Memory B cell (primary cell): ENCODE measurements around the gene XRCC3.
A peak's percentile ranks its signal among the peaks of the same experiment; 100 is the strongest.

Experiments
- ATAC-seq: fragments of 150-1000 bp; cut with Tn5 transposase; 2 replicates; pipeline ENCODE4 v1.10.0; 2021; ENCODE audit warnings: low read depth, mild to moderate bottlenecking, moderate library complexity
- DNase-seq, 2 donors: peaks; one replicate each; pipeline ENCODE4 v3.0.0; 2022; ENCODE audit warnings: low spot score in 2 of 2
- H3K27ac Mint-ChIP-seq: one replicate; pipeline ENCODE4 v1.8.0; 2022; ENCODE audit warnings: mild to moderate bottlenecking, moderate library complexity, mixed read lengths
- H3K27me3 Mint-ChIP-seq: one replicate; pipeline ENCODE4 v1.8.0; 2022; ENCODE audit warnings: mixed read lengths
- H3K36me3 Mint-ChIP-seq: one replicate; pipeline ENCODE4 v1.8.0; 2022; ENCODE audit warnings: mild to moderate bottlenecking, mixed read lengths
- H3K4me1 Mint-ChIP-seq: one replicate; pipeline ENCODE4 v1.8.0; 2022; ENCODE audit warnings: mixed read lengths
- H3K4me3 Mint-ChIP-seq: one replicate; pipeline ENCODE4 v1.8.0; 2022; ENCODE audit warnings: mild to moderate bottlenecking, moderate library complexity, mixed read lengths
- H3K9me3 Mint-ChIP-seq: one replicate; pipeline ENCODE4 v1.8.0; 2022; ENCODE audit warnings: mixed read lengths

The XRCC3 gene

DNA sequence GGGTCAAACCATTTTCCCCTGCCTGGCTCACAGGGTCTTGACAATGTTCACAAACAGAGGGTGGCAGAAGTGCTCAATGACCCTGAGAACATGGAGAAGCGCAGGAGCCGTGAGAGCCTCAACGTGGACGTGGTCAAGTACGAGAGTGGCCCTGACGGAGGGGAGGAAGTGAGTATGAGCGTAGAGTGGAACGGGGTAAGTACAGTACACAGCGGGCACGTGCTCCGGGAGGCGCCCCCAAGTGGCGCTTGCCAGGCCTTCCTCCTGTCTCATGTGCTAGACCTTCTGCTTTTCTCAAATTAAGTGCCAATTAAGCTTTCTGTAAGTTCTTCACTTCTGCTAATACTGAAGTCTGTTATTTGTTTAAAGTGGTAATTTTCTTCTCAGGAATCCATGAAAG is 35.9 kb downstream of the XRCC3 start:
- ATAC-seq (peak; percentile 100), DNase-seq (peak; percentile 56 to 58)
- Mint-ChIP-seq H3K27ac (peak overlapping the region; percentile 56), H3K27me3 (no peaks in the 10 kb centered on the region), H3K4me1 (peaks cover 5% of the 10 kb centered on the region), H3K4me3 (no peak overlapping the region), H3K9me3 (no peaks in the 10 kb centered on the region), H3K36me3 (peaks cover 16% of the 10 kb centered on the region)

DNA sequence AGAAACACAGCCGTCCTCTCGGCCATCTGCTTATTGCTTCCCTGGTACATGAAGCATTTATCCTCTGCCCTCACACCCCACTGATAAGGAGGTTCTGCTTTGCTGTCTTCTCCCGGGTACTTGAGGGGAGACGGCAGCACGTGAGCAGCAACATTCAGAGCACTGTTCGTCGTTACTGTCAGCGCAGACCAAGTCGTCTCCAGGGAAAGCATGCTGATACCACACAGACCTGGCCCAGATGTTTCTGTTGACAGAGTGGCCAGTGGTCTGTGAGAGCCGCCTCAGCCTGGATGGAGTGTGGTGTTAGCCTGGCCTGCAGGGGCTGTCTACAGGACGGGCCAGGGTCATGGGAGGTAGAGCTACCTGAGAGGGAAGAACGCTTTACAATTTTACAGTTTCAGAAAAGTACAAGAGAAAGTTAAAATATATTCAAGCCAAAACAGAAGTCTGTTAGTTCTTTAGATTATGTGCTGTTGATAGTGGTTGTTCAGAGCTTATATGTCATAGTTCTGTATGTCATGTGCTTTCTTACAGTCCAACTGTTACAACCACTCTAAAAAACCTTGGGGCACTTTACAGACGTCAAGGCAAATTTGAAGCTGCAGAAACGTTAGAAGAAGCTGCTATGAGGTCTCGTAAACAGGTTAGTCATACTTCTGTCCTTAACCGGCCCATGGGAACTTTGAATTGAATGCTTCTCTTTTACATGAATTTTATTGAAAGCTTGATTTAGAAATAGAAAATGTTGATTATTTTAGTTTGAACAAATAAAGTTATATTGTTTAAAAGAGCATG is 38.2 kb downstream of the XRCC3 start:
- peaks cover 25% of the 10 kb centered on the region for H3K36me3 Mint-ChIP-seq
- DNase-seq (no peak), ATAC-seq (no peak)
- H3K4me3 Mint-ChIP-seq: no peak overlapping the region
- H3K27ac Mint-ChIP-seq: no peak overlapping the region
- no peaks in the 10 kb centered on the region for H3K9me3 Mint-ChIP-seq
- H3K4me1 Mint-ChIP-seq: peaks cover 5% of the 10 kb centered on the region
- H3K27me3 Mint-ChIP-seq: no peaks in the 10 kb centered on the region

DNA sequence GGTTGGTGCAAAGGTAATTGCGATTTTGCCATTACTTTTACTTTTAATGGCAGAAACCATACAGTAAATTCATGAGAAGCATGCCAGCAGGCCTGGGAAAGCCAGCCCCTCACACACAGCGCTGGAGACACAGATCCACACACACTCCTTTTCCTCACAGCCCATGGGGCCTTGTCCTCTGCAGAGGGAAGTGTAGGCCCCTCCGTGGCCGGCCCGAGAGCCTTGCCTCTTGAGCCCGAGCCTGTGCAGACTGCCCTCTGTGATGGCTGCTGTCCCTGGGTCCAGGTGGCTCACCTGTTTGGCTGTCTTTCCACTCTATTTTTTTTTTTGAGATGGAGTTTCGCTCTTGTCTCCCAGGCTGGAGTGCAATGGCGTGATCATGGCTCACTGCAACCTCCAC is 39.3 kb downstream of the XRCC3 start:
- Mint-ChIP-seq H3K27ac (no peak overlapping the region), H3K9me3 (no peaks in the 10 kb centered on the region), H3K27me3 (no peaks in the 10 kb centered on the region), H3K4me1 (peaks cover 5% of the 10 kb centered on the region), H3K36me3 (peaks cover 30% of the 10 kb centered on the region), H3K4me3 (no peak overlapping the region)
- DNase-seq (no peak), ATAC-seq (no peak)

DNA sequence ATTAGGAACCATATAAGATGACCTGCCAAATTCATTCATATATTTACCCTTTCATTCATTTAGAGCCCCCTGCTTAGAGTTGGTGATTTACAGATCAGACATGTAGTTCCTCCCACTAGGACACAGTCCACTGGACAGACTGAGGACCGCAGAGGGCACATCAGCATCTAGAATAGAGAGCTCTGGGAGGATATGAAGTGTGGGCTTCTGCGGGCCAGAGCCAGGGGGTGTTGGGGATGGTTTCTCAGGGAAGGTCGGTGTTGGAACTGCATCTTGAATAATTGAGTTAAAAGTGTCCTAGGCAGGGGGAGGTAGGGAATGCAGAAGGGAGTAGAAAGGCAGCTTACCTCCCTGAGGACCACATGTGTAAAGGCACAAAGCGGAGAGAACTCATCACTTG is 43.3 kb downstream of the XRCC3 start:
- H3K9me3 Mint-ChIP-seq: no peaks in the 10 kb centered on the region
- H3K27ac Mint-ChIP-seq: no peak overlapping the region
- peaks cover 28% of the 10 kb centered on the region for H3K36me3 Mint-ChIP-seq
- no peaks in the 10 kb centered on the region for H3K4me1 Mint-ChIP-seq
- DNase-seq (no peak), ATAC-seq (no peak)
- no peak overlapping the region for H3K4me3 Mint-ChIP-seq
- no peaks in the 10 kb centered on the region for H3K27me3 Mint-ChIP-seq

DNA sequence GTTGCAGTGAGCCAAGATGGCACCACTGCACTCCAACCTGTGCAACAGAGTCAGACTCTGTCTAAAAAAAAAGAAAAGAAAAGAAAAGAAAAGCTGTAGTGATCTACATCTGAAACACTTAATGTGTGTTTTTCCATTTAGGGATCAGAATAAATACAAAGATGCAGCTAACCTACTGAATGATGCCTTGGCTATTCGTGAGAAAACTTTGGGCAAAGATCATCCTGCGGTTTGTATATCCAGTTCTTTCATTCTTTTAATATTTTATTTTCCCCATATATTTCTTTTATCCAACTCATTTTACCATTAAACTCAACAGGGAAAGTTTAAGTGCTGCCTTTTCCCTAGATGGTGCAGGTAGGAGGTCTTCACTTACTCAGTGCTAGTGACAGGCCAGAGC is 45.9 kb downstream of the XRCC3 start:
- H3K9me3 Mint-ChIP-seq: no peaks in the 10 kb centered on the region
- H3K27ac Mint-ChIP-seq: no peak overlapping the region
- DNase-seq (no peak), ATAC-seq (no peak)
- H3K4me1 Mint-ChIP-seq: no peaks in the 10 kb centered on the region
- H3K36me3 Mint-ChIP-seq: peaks cover 21% of the 10 kb centered on the region
- H3K4me3 Mint-ChIP-seq: no peak overlapping the region
- H3K27me3 Mint-ChIP-seq: no peaks in the 10 kb centered on the region

DNA sequence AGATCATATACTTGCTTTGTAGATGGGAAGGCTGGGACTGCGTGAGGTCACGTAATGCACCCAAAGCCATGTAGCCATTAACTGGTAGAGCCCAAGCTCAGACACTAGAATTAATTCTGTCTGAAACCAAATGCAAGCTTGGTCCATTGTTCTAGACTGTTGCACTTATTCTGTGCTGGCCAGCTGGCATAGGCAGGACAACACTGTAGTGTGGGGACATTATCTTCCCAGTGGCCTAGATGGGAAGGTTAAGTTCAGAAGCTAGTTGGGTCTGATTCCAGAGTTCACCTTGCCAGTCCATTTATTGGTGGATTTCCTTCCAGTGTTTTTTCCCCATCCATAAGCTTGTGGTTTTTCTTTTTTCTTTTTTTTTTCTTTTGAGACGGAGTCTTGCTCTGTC is 47.1 kb downstream of the XRCC3 start:
- no peak for DNase-seq
- no peaks in the 10 kb centered on the region for H3K27me3 Mint-ChIP-seq

DNA sequence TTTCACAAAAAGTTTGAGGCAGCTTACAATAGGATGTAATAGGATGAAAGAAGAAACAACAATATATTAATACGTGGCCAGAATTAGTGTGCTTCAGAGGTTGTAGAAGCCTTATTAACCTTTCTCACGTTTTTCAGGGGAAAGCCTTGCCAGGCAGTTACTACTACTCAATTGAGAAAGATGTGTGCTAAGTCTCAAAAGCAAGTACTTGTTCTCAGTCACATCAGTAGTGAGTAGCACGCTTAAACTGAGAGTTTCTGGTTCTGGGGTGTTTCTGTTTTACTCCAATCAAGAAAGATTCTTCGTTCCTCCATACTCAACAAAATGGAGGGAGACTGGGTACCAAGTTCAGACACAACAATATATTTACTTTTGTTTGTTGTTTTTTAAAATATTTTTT is 47.6 kb downstream of the XRCC3 start:
- ATAC-seq (no peak), DNase-seq (no peak)
- H3K4me1 Mint-ChIP-seq: no peaks in the 10 kb centered on the region
- H3K36me3 Mint-ChIP-seq: peaks cover 16% of the 10 kb centered on the region
- no peak overlapping the region for H3K27ac Mint-ChIP-seq
- no peaks in the 10 kb centered on the region for H3K9me3 Mint-ChIP-seq
- H3K27me3 Mint-ChIP-seq: no peaks in the 10 kb centered on the region
- no peak overlapping the region for H3K4me3 Mint-ChIP-seq

More for the DNA sequence above, 47.1 kb downstream of the XRCC3 start:
- Mint-ChIP-seq H3K4me3 (no peak overlapping the region), H3K4me1 (no peaks in the 10 kb centered on the region), H3K9me3 (no peaks in the 10 kb centered on the region), H3K36me3 (peaks cover 19% of the 10 kb centered on the region), H3K27ac (no peak overlapping the region)
- no peak for ATAC-seq

DNA sequence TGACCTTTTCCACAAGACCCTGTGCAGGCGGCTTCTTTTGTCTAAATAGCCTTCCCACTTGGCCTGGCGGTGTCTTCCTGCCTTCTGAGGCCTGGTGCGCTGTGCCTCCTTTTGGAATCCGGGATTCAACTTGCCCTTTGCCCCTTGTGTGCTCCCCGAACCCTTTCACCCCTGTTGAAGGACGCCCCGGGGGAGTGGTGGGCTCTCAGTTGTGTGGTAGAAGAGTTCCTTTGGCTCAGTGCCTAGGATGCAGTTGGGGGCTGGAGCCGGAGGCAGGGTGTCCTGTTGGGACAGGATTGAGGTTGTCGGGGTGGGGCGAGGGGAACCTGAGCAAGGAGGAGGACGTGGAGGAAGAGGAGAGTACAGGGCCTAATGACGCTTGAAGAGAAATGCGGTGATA is 51.7 kb downstream of the XRCC3 start:
- H3K4me1 Mint-ChIP-seq: no peaks in the 10 kb centered on the region

DNA sequence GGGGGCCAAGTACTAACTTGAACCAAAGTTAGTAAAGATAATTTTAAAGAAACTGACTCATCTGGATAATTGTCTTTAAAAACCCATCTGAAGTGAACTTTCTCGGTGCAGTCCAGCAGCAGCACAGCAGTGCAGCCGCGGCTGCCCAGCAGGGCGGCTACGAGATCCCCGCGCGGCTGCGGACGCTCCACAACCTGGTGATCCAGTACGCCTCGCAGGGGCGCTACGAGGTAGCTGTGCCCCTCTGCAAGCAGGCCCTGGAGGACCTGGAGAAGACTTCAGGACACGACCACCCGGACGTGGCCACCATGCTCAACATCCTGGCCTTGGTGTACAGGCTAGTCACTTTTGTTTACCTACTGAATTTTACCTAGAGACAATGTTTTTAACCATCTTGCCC is 52.7 kb downstream of the XRCC3 start:
- Mint-ChIP-seq H3K27ac (no peak overlapping the region), H3K4me3 (no peak overlapping the region), H3K27me3 (no peaks in the 10 kb centered on the region), H3K4me1 (peaks cover 2% of the 10 kb centered on the region), H3K36me3 (peaks cover 20% of the 10 kb centered on the region), H3K9me3 (no peaks in the 10 kb centered on the region)
- no peak for ATAC-seq
- no peak for DNase-seq

More for the DNA sequence above, 51.7 kb downstream of the XRCC3 start:
- no peaks in the 10 kb centered on the region for H3K27me3 Mint-ChIP-seq
- peak overlapping the region; percentile 77 for H3K27ac Mint-ChIP-seq
- DNase-seq (no peak), ATAC-seq (no peak)
- H3K36me3 Mint-ChIP-seq: peaks cover 18% of the 10 kb centered on the region
- H3K9me3 Mint-ChIP-seq: no peaks in the 10 kb centered on the region
- H3K4me3 Mint-ChIP-seq: no peak overlapping the region

DNA sequence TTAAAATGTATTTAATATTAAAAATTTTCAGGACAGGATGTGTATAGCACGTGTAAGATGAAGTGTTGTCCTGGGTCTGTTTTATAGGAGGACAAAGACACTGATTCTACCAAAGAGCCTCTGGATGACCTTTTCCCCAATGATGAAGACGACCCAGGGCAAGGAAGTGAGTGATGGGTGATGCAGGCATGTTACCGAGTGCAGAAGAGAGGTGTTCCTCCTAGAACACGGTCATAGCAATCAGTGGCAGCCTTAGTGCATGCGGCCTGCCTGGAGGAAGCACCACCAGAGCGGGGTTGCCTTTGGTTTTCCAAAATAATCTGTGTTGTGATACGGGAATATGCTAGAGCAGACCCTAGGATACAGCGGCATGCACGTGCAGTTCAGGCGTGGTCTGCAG is 53.2 kb downstream of the XRCC3 start:
- peaks cover 2% of the 10 kb centered on the region for H3K4me1 Mint-ChIP-seq
- no peaks in the 10 kb centered on the region for H3K9me3 Mint-ChIP-seq
- DNase-seq: no peak
- no peak for ATAC-seq
- no peak overlapping the region for H3K27ac Mint-ChIP-seq
- peaks cover 25% of the 10 kb centered on the region for H3K36me3 Mint-ChIP-seq
- no peaks in the 10 kb centered on the region for H3K27me3 Mint-ChIP-seq
- no peak overlapping the region for H3K4me3 Mint-ChIP-seq

DNA sequence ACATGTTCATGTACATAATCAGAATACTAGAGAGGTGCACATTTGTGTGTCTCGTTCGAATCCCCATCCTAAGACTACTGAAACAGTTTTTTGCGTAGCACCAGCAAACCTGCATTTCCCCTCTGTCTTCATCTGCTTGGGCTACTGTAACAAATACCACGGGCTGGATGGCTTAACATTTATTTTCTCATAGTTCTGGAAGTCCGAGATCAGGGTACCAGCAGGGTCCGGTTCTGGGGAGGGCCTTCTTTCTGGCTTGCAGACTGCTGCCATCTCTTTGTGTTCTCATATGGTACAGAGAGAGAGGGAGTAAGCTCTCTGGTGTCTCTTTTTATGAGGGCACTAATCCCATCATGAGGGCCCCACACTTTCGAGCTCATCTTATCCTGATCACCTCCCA is 55.6 kb downstream of the XRCC3 start:
- Mint-ChIP-seq H3K36me3 (peaks cover 29% of the 10 kb centered on the region), H3K4me1 (peaks cover 9% of the 10 kb centered on the region), H3K9me3 (no peaks in the 10 kb centered on the region), H3K27ac (no peak overlapping the region), H3K4me3 (no peak overlapping the region), H3K27me3 (no peaks in the 10 kb centered on the region)
- ATAC-seq: no peak
- no peak for DNase-seq

DNA sequence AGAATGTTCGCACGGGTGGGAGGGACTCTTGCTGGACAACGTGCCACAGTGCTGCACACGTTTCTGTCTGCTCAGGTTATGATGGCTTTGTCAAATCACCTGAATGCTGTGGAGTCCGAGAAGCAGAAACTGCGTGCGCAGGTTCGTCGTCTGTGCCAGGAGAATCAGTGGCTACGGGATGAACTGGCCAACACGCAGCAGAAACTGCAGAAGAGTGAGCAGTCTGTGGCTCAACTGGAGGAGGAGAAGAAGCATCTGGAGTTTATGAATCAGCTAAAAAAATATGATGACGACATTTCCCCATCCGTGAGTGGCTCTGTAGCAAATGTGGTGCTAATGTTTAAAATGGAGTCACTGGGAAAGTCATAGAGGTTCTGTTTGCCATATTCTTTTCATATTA is 57.8 kb downstream of the XRCC3 start:
- Mint-ChIP-seq H3K27me3 (no peaks in the 10 kb centered on the region), H3K27ac (no peak overlapping the region), H3K9me3 (no peaks in the 10 kb centered on the region), H3K4me1 (peaks cover 15% of the 10 kb centered on the region), H3K4me3 (no peak overlapping the region), H3K36me3 (peaks cover 33% of the 10 kb centered on the region)
- no peak for ATAC-seq
- no peak for DNase-seq

DNA sequence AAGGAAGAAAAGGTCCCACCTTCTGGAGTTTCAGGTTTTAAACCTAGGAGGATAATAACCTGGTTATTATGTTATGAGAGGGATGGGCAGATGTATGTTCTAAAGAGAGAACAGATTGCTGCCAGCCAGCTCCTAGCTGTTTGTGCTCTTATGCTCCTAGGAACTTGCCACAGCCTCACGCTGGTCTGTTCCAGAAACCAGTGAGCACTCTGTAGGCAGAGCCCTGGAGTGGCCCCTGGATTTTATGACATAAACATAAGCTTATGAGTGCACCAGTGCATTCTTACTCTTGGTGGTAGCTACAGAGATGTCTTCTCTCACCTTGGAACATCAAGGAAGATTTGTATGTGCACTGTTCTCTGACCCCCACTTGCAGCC is 58.5 kb downstream of the XRCC3 start:
- Mint-ChIP-seq H3K27me3 (no peaks in the 10 kb centered on the region), H3K27ac (no peak overlapping the region), H3K4me1 (peaks cover 15% of the 10 kb centered on the region), H3K4me3 (no peak overlapping the region), H3K9me3 (no peaks in the 10 kb centered on the region), H3K36me3 (peaks cover 28% of the 10 kb centered on the region)
- DNase-seq (no peak), ATAC-seq (no peak)

DNA sequence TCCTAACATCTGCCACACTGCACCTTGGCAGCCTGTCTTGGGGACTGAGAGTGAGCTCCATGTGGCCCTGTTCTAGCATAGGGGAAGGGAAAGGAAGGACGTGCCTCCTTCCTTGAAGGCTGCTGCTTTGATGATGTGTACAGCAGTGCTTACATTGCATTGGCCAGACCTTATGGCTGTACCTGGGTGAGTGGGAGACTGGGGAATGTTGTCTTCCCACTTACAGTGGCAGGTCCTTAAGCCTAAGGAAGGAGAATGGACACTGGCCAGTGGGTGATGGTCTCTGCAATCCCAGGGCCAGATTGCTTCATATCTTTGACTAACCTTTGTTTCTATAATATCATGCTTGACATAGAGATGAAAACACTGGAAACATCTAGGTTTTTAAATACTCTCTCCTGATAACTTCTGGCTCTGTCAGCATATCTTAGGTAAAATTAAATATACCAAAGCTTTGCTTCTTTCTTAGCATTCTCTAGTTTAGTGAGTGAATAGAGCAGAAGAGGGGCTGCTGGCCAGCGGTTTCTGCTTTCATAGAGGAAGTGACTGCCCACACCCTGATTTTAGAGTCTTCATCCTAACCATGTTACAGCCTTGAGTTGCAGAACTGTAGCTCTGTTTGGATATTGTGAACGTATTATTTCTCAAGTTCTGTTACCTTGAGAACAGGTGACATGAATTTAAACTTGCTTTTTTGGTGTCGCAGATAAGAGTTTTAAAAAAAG is 59.1 kb downstream of the XRCC3 start:
- ATAC-seq: no peak
- peaks cover 27% of the 10 kb centered on the region for H3K36me3 Mint-ChIP-seq
- no peaks in the 10 kb centered on the region for H3K27me3 Mint-ChIP-seq
- H3K9me3 Mint-ChIP-seq: no peaks in the 10 kb centered on the region
- H3K4me1 Mint-ChIP-seq: peaks cover 19% of the 10 kb centered on the region
- DNase-seq: no peak
- H3K27ac Mint-ChIP-seq: no peak overlapping the region
- H3K4me3 Mint-ChIP-seq: no peak overlapping the region

DNA sequence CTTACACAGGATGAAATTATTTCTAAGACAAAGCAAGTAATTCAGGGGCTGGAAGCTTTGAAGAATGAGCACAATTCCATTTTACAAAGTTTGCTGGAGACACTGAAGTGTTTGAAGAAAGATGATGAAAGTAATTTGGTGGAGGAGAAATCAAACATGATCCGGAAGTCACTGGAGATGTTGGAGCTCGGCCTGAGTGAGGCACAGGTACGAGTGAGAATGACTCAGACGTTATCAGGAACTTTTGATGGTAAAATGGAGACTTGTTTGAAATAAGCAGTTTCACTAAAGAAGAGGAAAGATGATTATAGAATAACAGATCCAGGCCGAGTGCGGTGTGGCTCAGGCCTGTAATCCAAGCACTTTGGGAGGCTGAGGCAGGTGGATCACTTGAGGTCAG is 60.6 kb downstream of the XRCC3 start:
- Mint-ChIP-seq H3K36me3 (peaks cover 24% of the 10 kb centered on the region), H3K27me3 (no peaks in the 10 kb centered on the region), H3K9me3 (no peaks in the 10 kb centered on the region), H3K27ac (peak overlapping the region; percentile 64), H3K4me3 (no peak overlapping the region), H3K4me1 (peaks cover 22% of the 10 kb centered on the region)
- DNase-seq (no peak), ATAC-seq (no peak)
